GM21390 (cell line): Measurements from ENCODE around the gene PGGHG.
"Not testable (repeated sequence)": the region's sequence is repeated elsewhere in the genome, so short reads cannot be mapped to it uniquely, and the experiment has no call there.

Source experiments
- ATAC-seq: cut with Tn5 transposase; IDR thresholded peaks from one replicate; pipeline ENCODE4 v1.9.1; 2021; ENCODE audit not compliant: unreplicated experiment

The PGGHG gene

GRCh38 chr11:285021-285893 is 3.7 kb upstream of the PGGHG start:
- no peak for ATAC-seq

- ATAC-seq: no peak
Measured at GRCh38 chr11:285894-286220, 3.1 kb upstream of the PGGHG start.

- ATAC-seq: not testable (repeated sequence)
Measured at GRCh38 chr11:286977-287820, 1.7 kb upstream of the PGGHG start.

- no peak for ATAC-seq
Measured at GRCh38 chr11:287821-288477, 977 bp upstream of the PGGHG start.

- no peak for ATAC-seq
Measured at GRCh38 chr11:289398-289711, 429 bp downstream of the PGGHG start.

- ATAC-seq: no peak
Measured at GRCh38 chr11:289712-290620, 1.0 kb downstream of the PGGHG start.

- ATAC-seq: no peak
Measured at GRCh38 chr11:290621-291231, 1.8 kb downstream of the PGGHG start.

- ATAC-seq: no peak
Measured at GRCh38 chr11:291281-292210, 2.6 kb downstream of the PGGHG start.

GRCh38 chr11:292211-293121 is 3.5 kb downstream of the PGGHG start:
- no peak for ATAC-seq

GRCh38 chr11:293271-293851 is 4.4 kb downstream of the PGGHG start:
- ATAC-seq: no peak

- ATAC-seq: no peak
Measured at GRCh38 chr11:293852-294661, 5.1 kb downstream of the PGGHG start.

GRCh38 chr11:294780-295179 is 5.9 kb downstream of the PGGHG start:
- no peak for ATAC-seq

GRCh38 chr11:295351-296170 is 6.6 kb downstream of the PGGHG start:
- no peak for ATAC-seq

GRCh38 chr11:296171-297050 is 7.5 kb downstream of the PGGHG start:
- ATAC-seq: no peak

GRCh38 chr11:297051-297585 is 8.2 kb downstream of the PGGHG start:
- ATAC-seq: no peak
